Nephron (organoid): ENCODE results near the gene TIMM29.
A peak's percentile ranks its signal among the peaks of the same experiment; 100 is the strongest.
"Not testable (repeated sequence)": the region's sequence is repeated elsewhere in the genome, so short reads cannot be mapped to it uniquely, and the experiment has no call there.

Experiments
- H3K27ac Mint-ChIP-seq, 3 experiments: 2 replicates each; pipeline ENCODE4 v1.8.0; 2020; ENCODE audit warnings: mixed read lengths in 3 of 3, mild to moderate bottlenecking in 2 of 3, moderate library complexity in 1 of 3
- H3K27me3 Mint-ChIP-seq: 2 replicates; pipeline ENCODE4 v1.8.0; 2021; ENCODE audit warnings: low read depth, mild to moderate bottlenecking, moderate library complexity, mixed read lengths
- H3K36me3 Mint-ChIP-seq: 2 replicates; pipeline ENCODE4 v1.8.0; 2020; ENCODE audit warnings: low read depth, mixed read lengths
- H3K4me1 Mint-ChIP-seq: 2 replicates; pipeline ENCODE4 v1.8.0; 2020; ENCODE audit warnings: mixed read lengths
- H3K4me3 Mint-ChIP-seq, 3 experiments: 2 replicates each; pipeline ENCODE4 v1.8.0; 2020; ENCODE audit warnings: mild to moderate bottlenecking in 3 of 3, mixed read lengths in 3 of 3, moderate library complexity in 2 of 3
- H3K9me3 Mint-ChIP-seq: 2 replicates; pipeline ENCODE4 v1.8.0; 2020; ENCODE audit warnings: mixed read lengths
- CTCF ChIP-seq, 3 experiments: fragments of 200-600 bp; sonication (generic); IDR thresholded peaks; one replicate each; pipeline ENCODE4 v1.5.0; 2021; ENCODE audit warnings: antibody characterized with exemption in 3 of 3; ENCODE audit not compliant: unreplicated experiment in 3 of 3

Gene TIMM29

GRCh38 chr19:10945264-10945663 lies 16.7 kb downstream of the TIMM29 start:
- Mint-ChIP-seq H3K27me3 (no peaks in the 10 kb centered on the region), H3K27ac (no peak overlapping the region), H3K9me3 (no peaks in the 10 kb centered on the region), H3K36me3 (no peaks in the 10 kb centered on the region), H3K4me1 (peaks cover 9% of the 10 kb centered on the region), H3K4me3 (no peak overlapping the region)
- TF ChIP-seq CTCF (IDR thresholded peaks at IDR 0.05; ENCODE audit: unreplicated experiment in 3 of 3) = no peak

- Mint-ChIP-seq H3K4me3 (no peak overlapping the region), H3K27me3 (no peaks in the 10 kb centered on the region), H3K36me3 (no peaks in the 10 kb centered on the region), H3K27ac (peak overlapping the region; percentile 38 to 78 (median 59)), H3K4me1 (peaks cover 6% of the 10 kb centered on the region), H3K9me3 (no peaks in the 10 kb centered on the region)
- TF ChIP-seq CTCF (IDR thresholded peaks at IDR 0.05; ENCODE audit: unreplicated experiment in 3 of 3) = no peak
These were observed 18.5 kb downstream of the TIMM29 start for GRCh38 chr19:10946958-10947657.

- Mint-ChIP-seq H3K27ac (no peak overlapping the region), H3K9me3 (no peaks in the 10 kb centered on the region), H3K4me1 (no peaks in the 10 kb centered on the region), H3K27me3 (no peaks in the 10 kb centered on the region), H3K4me3 (no peak overlapping the region), H3K36me3 (no peaks in the 10 kb centered on the region)
- no peak for TF ChIP-seq CTCF (IDR thresholded peaks at IDR 0.05; ENCODE audit: unreplicated experiment in 3 of 3)
These were observed 24.2 kb downstream of the TIMM29 start for GRCh38 chr19:10952809-10953208.

- H3K27ac Mint-ChIP-seq = peak overlapping the region; percentile 89 to 96 (median 95)
- not testable (repeated sequence) for H3K36me3 Mint-ChIP-seq, H3K9me3 Mint-ChIP-seq, H3K27me3 Mint-ChIP-seq
- H3K4me1 Mint-ChIP-seq = peaks cover 14% of the 10 kb centered on the region
- H3K4me3 Mint-ChIP-seq = peak overlapping the region; percentile 87 to 94 (median 94)
These were observed 30.8 kb downstream of the TIMM29 start for GRCh38 chr19:10959277-10959968.

- H3K27ac Mint-ChIP-seq = peak within 1 kb of the TSS; percentile 94 to 97 (median 97)
- H3K4me1 Mint-ChIP-seq = peaks cover 19% of the 10 kb centered on the region
- no peaks in the 10 kb centered on the region for H3K27me3 Mint-ChIP-seq
- H3K4me3 Mint-ChIP-seq = peak within 1 kb of the TSS; percentile 94 to 98 (median 94)
- H3K36me3 Mint-ChIP-seq = peaks cover 8% of the 10 kb centered on the region
- TF ChIP-seq CTCF (IDR thresholded peaks at IDR 0.05; ENCODE audit: unreplicated experiment in 3 of 3) = no peak
- no peaks in the 10 kb centered on the region for H3K9me3 Mint-ChIP-seq
These were observed 31.9 kb downstream of the TIMM29 start, which contains the start of gene SMARCA4 for GRCh38 chr19:10960314-10961072. Gene SMARCA4 (plus strand): TSS chr19:10961030. CDS start chr19:10984152, 23,122 bp downstream.
